HG03280 (cell line): Measurements from ENCODE around the gene SLC11A1.

Experiments
- ATAC-seq: cut with Tn5 transposase; IDR thresholded peaks from one replicate; pipeline ENCODE4 v1.9.1; 2021; ENCODE audit warnings: mild to moderate bottlenecking, moderate library complexity; ENCODE audit not compliant: unreplicated experiment

Gene SLC11A1

GRCh38 chr2:218392891-218393462, 10.9 kb downstream of the SLC11A1 start:
- no peak for ATAC-seq

- ATAC-seq, result no peak
Observed at GRCh38 chr2:218393750-218394290, 11.7 kb downstream of the SLC11A1 start.

DNA sequence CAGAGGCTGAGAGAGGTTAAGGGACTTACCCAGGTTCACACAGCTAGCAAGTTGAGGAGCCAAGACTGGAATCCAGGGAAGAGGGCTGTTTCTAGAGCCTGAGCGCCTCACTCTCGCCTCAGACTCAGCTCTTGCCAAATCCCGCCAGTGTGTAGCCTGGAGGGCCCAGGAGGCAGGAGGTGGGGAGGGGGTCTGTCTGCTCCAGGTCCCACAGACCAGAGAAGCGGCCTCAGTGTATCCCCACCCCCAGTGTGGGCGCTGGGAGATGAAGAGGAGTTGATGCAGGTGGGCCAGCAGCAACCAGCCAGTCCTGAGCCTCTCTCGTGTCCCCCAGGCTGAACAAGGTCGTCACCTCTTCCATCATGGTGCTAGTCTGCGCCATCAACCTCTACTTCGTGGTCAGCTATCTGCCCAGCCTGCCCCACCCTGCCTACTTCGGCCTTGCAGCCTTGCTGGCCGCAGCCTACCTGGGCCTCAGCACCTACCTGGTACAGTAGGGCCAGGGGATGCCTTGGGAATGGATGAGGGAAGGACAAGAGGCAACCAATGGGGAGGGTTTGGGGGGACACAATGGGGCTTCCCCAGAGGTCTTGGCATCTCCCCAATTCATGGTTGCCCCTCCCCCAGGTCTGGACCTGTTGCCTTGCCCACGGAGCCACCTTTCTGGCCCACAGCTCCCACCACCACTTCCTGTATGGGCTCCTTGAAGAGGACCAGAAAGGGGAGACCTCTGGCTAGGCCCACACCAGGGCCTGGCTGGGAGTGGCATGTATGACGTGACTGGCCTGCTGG, 12.4 kb downstream of the SLC11A1 start:
- ATAC-seq, result no peak

DNA sequence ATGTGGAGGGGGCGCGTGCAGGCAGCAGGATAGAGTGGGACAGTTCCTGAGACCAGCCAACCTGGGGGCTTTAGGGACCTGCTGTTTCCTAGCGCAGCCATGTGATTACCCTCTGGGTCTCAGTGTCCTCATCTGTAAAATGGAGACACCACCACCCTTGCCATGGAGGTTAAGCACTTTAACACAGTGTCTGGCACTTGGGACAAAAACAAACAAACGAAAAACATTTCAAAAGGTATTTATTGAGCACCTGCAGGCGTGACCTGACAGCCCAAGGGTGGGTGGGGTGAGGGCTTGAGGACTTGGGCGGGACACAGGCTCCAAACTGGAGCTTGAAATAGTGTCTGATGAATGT, 13.0 kb downstream of the SLC11A1 start:
- ATAC-seq, result no peak

DNA sequence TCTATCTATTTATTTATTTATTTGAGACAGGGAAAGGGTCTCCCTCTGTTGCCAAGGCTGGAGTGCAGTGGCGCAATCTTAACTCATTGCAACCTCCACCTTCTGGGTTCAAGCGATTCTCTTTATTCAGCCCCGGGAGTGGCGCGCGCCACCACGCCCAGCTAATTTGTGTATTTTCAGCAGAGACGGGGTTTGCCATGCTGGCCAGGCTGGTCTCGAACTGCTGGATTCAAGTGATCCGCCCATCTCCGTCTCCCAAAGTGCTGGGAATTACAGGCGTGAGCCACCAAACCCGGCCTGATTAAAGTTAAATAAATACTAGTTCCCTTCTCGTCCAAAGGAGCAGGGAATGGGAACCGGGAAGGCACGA, 13.4 kb downstream of the SLC11A1 start:
- no peak for ATAC-seq

DNA sequence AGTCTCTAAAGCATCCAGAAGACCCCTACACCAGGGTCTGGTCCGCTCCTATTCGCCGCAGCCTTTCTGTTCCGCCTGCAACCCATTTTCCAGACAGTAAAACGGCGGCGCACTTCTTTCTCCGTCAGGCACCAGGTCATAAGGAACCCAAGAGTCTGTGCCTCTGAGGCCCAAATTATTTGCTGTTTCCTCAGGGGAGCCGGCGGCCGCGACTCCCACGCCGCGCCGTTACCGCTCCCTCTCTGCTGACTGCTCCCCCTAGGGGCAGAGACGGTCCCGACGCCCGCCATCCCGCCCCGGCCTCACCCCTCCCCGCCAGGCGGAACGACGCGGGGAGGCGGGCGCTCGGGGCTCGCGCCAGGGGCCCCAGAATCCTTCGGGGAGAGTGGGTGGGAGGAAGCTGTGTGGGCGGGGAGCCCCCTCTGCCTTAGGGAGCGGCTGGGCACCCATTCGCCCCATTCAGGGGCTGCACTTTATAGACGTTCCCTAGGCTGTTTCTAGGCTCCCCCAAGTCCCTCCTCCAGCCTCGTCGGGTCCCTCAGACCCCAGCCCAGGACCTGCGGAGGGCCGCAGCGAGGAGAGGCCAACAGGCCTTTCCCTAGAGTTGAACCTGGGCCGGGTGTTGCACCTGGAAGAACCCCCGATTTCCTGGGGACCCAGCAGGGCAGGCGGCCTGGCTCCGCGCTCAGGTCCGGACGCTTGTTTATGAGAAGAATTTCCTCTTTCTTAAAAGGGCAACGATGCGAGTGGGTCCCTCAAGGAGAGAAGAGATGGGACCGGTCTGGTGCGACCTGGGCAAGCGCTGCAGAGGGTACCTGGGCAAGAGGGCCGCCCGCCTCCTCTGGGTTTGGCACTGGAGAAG, 14.0 kb downstream of the SLC11A1 start:
- peak; percentile 56 for ATAC-seq

- no peak for ATAC-seq
Observed at GRCh38 chr2:218396688-218397462, 14.8 kb downstream of the SLC11A1 start.

- no peak for ATAC-seq
Observed at GRCh38 chr2:218397463-218397819, 15.4 kb downstream of the SLC11A1 start.

DNA sequence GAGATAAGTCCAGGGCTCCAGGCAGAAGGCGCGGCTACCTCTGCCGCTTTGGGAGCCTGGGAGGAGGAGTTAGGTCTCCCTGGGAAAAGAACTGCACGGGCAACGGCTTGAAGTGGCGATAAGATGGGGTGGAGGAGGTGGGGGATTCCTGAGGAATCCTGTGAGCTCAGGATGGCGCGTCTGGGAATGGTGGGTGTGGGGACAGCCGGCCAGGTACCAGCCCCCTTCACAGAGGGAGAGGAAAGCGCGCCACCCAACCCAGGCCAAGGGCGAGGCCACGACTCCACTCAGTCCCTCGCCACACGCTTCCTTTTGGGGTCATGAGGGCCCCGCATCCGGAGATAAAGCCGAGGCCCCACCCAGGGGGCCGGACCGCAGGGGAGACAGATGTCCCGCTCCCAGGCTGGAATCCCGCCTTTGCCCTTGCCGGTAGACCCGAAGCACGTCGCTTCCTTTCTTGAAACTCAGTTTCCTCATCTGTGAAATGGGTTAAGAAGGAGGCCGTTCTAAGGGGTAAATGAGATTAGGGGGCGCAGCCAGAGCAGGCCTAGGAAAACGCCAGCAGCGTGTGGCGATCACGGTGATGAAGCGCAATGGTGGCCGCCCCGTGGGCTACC, 15.9 kb downstream of the SLC11A1 start:
- no peak for ATAC-seq

DNA sequence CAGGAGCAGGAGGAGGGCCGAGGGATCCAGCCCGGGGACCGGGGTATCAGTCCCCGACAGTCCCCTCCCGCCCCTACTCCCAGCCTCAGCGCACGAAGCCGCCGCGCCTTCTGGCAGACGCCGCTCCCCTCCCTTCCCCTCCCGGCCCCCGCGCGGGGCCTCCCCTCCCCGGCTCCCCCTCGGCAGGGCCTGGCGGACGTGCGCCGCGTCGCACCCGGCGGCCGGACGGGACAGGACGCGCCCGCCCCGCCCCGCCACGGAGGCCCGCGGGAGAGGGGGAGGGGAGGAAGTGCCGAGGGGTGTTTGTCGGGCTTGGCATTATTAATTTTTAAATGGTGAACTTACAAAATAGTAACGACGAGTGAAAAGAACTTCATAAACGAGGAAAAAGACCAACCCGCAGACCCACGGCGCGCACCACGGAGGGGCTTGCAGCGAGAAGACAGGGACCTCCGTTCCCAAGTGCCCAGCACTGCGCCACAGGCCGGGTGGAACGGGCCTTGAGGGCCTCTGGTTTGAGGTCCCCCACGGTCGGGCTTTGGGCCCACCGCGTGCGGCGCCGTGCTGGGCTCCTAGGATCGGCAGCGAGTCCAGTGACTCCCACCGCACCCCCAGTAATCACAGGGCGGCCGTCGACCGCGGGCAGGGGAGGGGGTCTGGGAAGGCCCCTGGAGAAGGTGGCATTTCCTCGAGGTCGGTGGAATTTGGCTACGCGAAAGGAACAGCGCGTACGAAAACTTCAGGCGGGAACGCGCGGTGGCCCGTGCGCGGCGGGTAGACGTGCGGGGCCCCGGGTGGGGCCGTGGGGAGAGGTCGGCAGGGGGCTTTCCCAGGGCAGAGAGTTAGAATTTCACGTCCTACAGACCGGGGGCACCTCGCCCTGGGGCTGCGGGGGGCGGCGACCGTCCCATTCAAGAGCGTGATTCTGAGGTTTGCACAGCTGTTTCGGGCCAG, 16.6 kb downstream of the SLC11A1 start:
- peak; percentile 24 for ATAC-seq

- peak; percentile 41 for ATAC-seq
Observed at GRCh38 chr2:218399391-218400166, 17.5 kb downstream of the SLC11A1 start, which contains the start of gene CTDSP1. Gene CTDSP1, plus strand, starts transcription at chr2:218399868. Its CDS starts 223 bp downstream, at chr2:218400091.

DNA sequence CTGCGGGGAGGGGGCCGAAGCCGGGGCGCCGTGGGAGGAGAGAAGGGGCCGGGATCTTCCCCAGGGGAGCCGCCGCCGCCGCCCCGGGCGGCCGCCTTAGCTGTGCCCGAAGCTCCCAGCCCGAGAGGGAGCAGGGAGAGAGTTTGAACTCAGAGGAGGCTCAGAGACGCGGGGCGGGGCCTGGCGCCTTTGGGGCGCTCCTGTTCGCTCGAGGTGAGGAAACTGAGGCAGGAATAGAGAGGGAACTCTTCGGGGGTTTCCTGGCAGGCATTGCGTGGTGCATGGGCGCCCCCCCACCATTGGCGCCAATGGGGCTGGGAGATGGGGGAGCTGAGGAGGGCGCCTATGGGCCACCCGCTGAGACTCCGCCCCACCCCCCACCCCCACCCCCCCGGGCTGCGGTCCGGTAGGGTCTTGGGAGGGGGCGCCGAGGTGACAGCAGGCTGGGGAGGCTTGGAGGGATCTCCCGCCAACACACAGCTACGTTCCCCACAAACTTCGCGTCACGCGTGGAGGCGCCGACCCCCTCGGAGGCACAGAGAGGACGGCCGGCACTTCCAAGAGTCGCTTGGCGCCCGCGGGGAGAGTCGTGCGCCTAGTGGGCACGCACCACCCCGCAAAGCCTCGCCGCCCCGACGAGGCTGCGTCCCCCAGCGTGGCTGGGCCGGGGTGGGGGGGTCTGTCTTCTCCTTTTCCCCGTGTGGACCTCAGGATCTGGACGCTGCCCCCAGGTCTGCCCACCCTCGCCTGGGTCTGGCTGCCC, 18.3 kb downstream of the SLC11A1 start:
- ATAC-seq, result no peak

DNA sequence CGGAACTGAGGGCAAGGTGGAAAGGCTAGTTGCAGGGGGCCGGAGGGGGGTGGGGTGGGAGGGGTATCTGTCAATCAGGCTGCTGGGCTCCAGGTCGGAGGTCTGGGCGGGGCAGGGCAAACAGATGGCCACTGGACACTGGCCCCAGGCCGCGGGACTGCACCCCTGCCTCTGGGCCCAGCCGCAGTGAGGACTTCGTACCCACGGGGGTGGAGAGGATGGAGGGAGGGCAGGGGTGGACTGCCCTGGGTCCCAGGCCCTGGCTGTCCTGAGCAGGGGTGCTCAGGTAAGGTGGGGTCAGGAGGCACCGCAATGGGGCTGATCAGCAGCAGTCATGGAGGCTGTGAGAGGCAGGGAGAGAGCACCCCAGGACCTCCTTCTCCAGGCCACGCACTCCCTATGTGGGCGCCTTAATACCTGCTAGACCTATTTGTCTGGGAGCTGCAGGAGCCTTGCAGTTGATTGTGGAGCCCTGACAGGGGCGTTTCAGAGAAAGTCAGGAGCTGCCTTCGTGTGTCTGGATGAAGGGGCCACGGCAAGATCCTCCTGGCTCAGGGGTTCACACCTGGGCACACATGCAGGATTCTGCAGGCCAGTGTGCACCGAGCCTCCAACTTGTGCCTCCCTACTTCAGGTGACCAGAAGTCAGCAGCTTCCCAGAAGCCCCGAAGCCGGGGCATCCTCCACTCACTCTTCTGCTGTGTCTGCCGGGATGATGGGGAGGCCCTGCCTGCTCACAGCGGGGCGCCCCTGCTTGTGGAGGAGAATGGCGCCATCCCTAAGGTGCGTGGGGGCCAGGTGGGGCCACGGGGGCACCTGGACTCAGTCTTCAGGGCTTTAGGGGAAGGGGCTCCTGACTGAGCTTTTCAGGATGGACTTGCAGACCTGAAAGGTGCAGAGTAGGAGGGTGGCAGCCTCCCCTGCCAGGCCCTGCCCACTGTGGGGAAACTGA, 19.1 kb downstream of the SLC11A1 start:
- no peak for ATAC-seq

DNA sequence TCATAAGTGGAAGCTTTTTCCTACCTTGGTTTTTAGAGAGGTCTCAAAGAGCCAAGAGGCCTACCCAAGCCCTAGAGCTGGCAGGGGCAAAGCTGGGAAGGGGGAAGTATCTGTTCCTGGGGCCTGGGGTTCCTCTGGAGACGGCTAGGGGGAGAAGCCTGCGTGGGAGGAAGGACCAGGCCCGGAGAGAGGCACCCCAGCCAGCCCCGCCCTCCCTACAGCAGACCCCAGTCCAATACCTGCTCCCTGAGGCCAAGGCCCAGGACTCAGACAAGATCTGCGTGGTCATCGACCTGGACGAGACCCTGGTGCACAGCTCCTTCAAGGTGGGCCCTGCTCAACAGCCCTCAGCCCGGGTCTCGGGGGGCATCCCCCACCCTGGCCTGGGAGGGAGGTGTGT, 19.8 kb downstream of the SLC11A1 start:
- no peak for ATAC-seq

DNA sequence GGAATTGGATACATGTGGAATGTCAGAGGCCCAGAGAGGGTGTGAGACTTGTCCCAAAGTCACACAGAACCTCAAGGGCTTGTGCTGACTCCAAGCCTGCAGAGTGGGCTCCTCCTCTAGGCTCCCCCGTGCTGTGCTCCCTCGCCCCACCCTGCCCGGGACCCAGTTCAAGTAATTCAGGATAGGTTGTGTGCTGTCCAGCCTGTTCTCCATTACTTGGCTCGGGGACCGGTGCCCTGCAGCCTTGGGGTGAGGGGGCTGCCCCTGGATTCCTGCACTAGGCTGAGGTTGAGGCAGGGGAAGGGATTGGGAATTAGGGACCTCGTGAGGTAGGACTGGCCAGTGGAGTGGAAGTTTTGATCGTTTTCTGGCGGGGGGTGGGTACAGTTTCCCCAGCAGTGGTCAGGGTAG, 20.4 kb downstream of the SLC11A1 start:
- ATAC-seq, result no peak

- ATAC-seq, result no peak
Observed at GRCh38 chr2:218402911-218403411, 20.9 kb downstream of the SLC11A1 start.
